Vagina (tissue), 2 donors: ENCODE results near the gene HPGDS. TPM values are rescaled to one million over a fixed set of nuclear protein-coding genes. Genes with fewer than 3 reads are reported as not detected.

Experiments
- DNase-seq, 2 donors: peaks; one replicate each; pipeline ENCODE4 v3.0.0-alpha.2; 2017; ENCODE audit errors: extremely low spot score in 2 of 2
- H3K27ac ChIP-seq: fragments of 200-600 bp; sonication (generic); one replicate; pipeline ENCODE4 v1.5.1; 2019
- H3K27me3 ChIP-seq: fragments of 200-600 bp; sonication (generic); one replicate; pipeline ENCODE4 v1.5.1; 2019
- H3K36me3 ChIP-seq, 2 donors: fragments of 200-600 bp; sonication (generic); one replicate each; pipeline ENCODE4 v1.5.1; 2017 to 2019
- H3K4me1 ChIP-seq: fragments of 200-600 bp; sonication (generic); one replicate; pipeline ENCODE4 v1.5.1; 2019
- H3K4me3 ChIP-seq, 2 donors: fragments of 200-600 bp; sonication (generic); 1 replicate in 1 of 2; 2 replicates in 1 of 2; pipeline ENCODE4 v1.5.1; 2016 to 2019
- H3K9me3 ChIP-seq: fragments of 200-600 bp; sonication (generic); one replicate; pipeline ENCODE4 v1.5.1; 2019
- CTCF ChIP-seq, 3 experiments: fragments of 450-650 bp in 2 of 3; fragments of 200-600 bp in 1 of 3; sonication (generic) in 1 of 3; IDR thresholded peaks; one replicate each; pipeline ENCODE4 v1.5.1; 2017 to 2019; ENCODE audit warnings: antibody characterized with exemption in 3 of 3, mild to moderate bottlenecking in 2 of 3, moderate library complexity in 2 of 3
- POLR2A ChIP-seq, 2 donors: fragments of 450-650 bp; IDR thresholded peaks; one replicate each; pipeline ENCODE4 v1.6.1; 2017; ENCODE audit warnings: antibody characterized with exemption in 2 of 2, mild to moderate bottlenecking in 2 of 2, moderate library complexity in 2 of 2
- POLR2AphosphoS5 ChIP-seq, 2 donors: sonication (generic); formaldehyde crosslinking; IDR thresholded peaks; one replicate each; pipeline ENCODE4 v1.9.0; 2017; ENCODE audit warnings: antibody characterized with exemption in 2 of 2, mild to moderate bottlenecking in 2 of 2, low read depth in 1 of 2; ENCODE audit not compliant: insufficient read depth in 1 of 2
- intact Hi-C: fragments of 100-400 bp; cut with DNase I; formaldehyde crosslinking; loops from one replicate; pipeline ENCODE4 v1.15.1; 2023
- total RNA-seq: library from RNA; depleted of rRNA; stranded (reverse); fragments of >200 nt; gene quantifications from one replicate; pipeline ENCODE4 v1.2.3, GENCODE V29; 2016

The HPGDS gene
- total RNA-seq, 1 donor from 2014 or later = 0.98 TPM

GRCh38 chr4:94365304-94365703 lies 22.7 kb upstream of the HPGDS start:
- intact Hi-C loops = no loop called here
- Histone ChIP-seq H3K4me1 (no peaks in the 10 kb centered on the region), H3K27ac (no peak overlapping the region), H3K4me3 (no peak overlapping the region), H3K9me3 (no peaks in the 10 kb centered on the region), H3K27me3 (no peaks in the 10 kb centered on the region), H3K36me3 (no peaks in the 10 kb centered on the region)
- no peak for TF ChIP-seq POLR2A (IDR thresholded peaks at IDR 0.05)
- no peak for TF ChIP-seq CTCF (IDR thresholded peaks at IDR 0.05)
- no peak for TF ChIP-seq POLR2AphosphoS5 (IDR thresholded peaks at IDR 0.05; ENCODE audit: insufficient read depth in 1 of 2, low read depth in 1 of 2)
- no peak for DNase-seq

- intact Hi-C loops = no loop called here
- Histone ChIP-seq H3K4me3 (no peak overlapping the region), H3K36me3 (no peaks in the 10 kb centered on the region), H3K27me3 (no peaks in the 10 kb centered on the region), H3K9me3 (no peaks in the 10 kb centered on the region), H3K4me1 (no peaks in the 10 kb centered on the region), H3K27ac (no peak overlapping the region)
- no peak for TF ChIP-seq POLR2AphosphoS5 (IDR thresholded peaks at IDR 0.05; ENCODE audit: insufficient read depth in 1 of 2, low read depth in 1 of 2)
- no peak for TF ChIP-seq POLR2A (IDR thresholded peaks at IDR 0.05)
- no peak for DNase-seq
Observed at GRCh38 chr4:94364527-94364926, 21.9 kb upstream of the HPGDS start.

GRCh38 chr4:94363136-94363655 lies 20.6 kb upstream of the HPGDS start:
- H3K27me3 ChIP-seq = no peaks in the 10 kb centered on the region
- H3K27ac ChIP-seq = no peak overlapping the region
- TF ChIP-seq POLR2A (IDR thresholded peaks at IDR 0.05) (no peak), POLR2AphosphoS5 (IDR thresholded peaks at IDR 0.05; ENCODE audit: insufficient read depth in 1 of 2, low read depth in 1 of 2) (no peak), CTCF (IDR thresholded peaks at IDR 0.05) (no peak)
- no peak overlapping the region for H3K4me3 ChIP-seq
- no peak for DNase-seq
- intact Hi-C loops = no loop called here
- no peaks in the 10 kb centered on the region for H3K9me3 ChIP-seq
- no peaks in the 10 kb centered on the region for H3K36me3 ChIP-seq
- no peaks in the 10 kb centered on the region for H3K4me1 ChIP-seq

- H3K27me3 ChIP-seq = no peaks in the 10 kb centered on the region
- H3K4me3 ChIP-seq = no peak overlapping the region
- intact Hi-C loops = no loop called here
- H3K4me1 ChIP-seq = no peaks in the 10 kb centered on the region
- DNase-seq = no peak
- H3K27ac ChIP-seq = no peak overlapping the region
- no peaks in the 10 kb centered on the region for H3K36me3 ChIP-seq
- H3K9me3 ChIP-seq = no peaks in the 10 kb centered on the region
- TF ChIP-seq CTCF (IDR thresholded peaks at IDR 0.05) (no peak), POLR2AphosphoS5 (IDR thresholded peaks at IDR 0.05; ENCODE audit: insufficient read depth in 1 of 2, low read depth in 1 of 2) (no peak), POLR2A (IDR thresholded peaks at IDR 0.05) (no peak)
Observed at GRCh38 chr4:94359838-94360237, 17.2 kb upstream of the HPGDS start.

GRCh38 chr4:94359221-94359620 lies 16.6 kb upstream of the HPGDS start:
- no peak overlapping the region for H3K4me3 ChIP-seq
- no peaks in the 10 kb centered on the region for H3K9me3 ChIP-seq
- H3K27me3 ChIP-seq = no peaks in the 10 kb centered on the region
- H3K4me1 ChIP-seq = no peaks in the 10 kb centered on the region
- TF ChIP-seq POLR2AphosphoS5 (IDR thresholded peaks at IDR 0.05; ENCODE audit: insufficient read depth in 1 of 2, low read depth in 1 of 2) = no peak
- TF ChIP-seq CTCF (IDR thresholded peaks at IDR 0.05) = no peak
- no peak for TF ChIP-seq POLR2A (IDR thresholded peaks at IDR 0.05)
- DNase-seq = no peak
- intact Hi-C loops = no loop called here
- H3K27ac ChIP-seq = no peak overlapping the region
- H3K36me3 ChIP-seq = no peaks in the 10 kb centered on the region
